Activated naive CD4-positive, alpha-beta T cell treated with anti-CD3 and anti-CD28 coated beads, Interleukin-2, amount 50 U/mL, for 72 hours (primary cell): ENCODE measurements around the gene TJP3. TPM values are rescaled to one million over a fixed set of nuclear protein-coding genes. Genes with fewer than 3 reads are reported as not detected.
A peak's percentile ranks its signal among the peaks of the same experiment; 100 is the strongest.

ENCODE experiments used
- ATAC-seq, 2 donors: fragments of 150-1000 bp; cut with Tn5 transposase; 2 replicates each; pipeline ENCODE4 v1.10.0; 2021; ENCODE audit warnings: mild to moderate bottlenecking in 2 of 2, moderate library complexity in 2 of 2
- DNase-seq, 2 donors: peaks; one replicate each; pipeline ENCODE4 v3.0.0; 2021 to 2022; ENCODE audit warnings: low spot score in 2 of 2
- H3K27ac Mint-ChIP-seq, 2 donors: one replicate each; pipeline ENCODE4 v1.8.0; 2022; ENCODE audit warnings: mild to moderate bottlenecking in 2 of 2, mixed read lengths in 2 of 2
- H3K36me3 Mint-ChIP-seq, 2 donors: one replicate each; pipeline ENCODE4 v1.8.0; 2022; ENCODE audit warnings: mixed read lengths in 2 of 2
- H3K9me3 Mint-ChIP-seq, 2 donors: one replicate each; pipeline ENCODE4 v1.8.0; 2022; ENCODE audit warnings: mixed read lengths in 2 of 2
- total RNA-seq, 2 donors: library from RNA; stranded (reverse); gene quantifications; one replicate each; pipeline ENCODE4 v1.2.3, GENCODE V29; 2022

Gene TJP3
- total RNA-seq, 2 donors from 2014 or later, result 2.6 to 6.3 TPM

- no peak for ATAC-seq
- H3K27ac Mint-ChIP-seq, result no peak overlapping the region
- H3K9me3 Mint-ChIP-seq, result no peaks in the 10 kb centered on the region
Measured at GRCh38 chr19:3669082-3669946, 38.9 kb upstream of the TJP3 start.

DNA sequence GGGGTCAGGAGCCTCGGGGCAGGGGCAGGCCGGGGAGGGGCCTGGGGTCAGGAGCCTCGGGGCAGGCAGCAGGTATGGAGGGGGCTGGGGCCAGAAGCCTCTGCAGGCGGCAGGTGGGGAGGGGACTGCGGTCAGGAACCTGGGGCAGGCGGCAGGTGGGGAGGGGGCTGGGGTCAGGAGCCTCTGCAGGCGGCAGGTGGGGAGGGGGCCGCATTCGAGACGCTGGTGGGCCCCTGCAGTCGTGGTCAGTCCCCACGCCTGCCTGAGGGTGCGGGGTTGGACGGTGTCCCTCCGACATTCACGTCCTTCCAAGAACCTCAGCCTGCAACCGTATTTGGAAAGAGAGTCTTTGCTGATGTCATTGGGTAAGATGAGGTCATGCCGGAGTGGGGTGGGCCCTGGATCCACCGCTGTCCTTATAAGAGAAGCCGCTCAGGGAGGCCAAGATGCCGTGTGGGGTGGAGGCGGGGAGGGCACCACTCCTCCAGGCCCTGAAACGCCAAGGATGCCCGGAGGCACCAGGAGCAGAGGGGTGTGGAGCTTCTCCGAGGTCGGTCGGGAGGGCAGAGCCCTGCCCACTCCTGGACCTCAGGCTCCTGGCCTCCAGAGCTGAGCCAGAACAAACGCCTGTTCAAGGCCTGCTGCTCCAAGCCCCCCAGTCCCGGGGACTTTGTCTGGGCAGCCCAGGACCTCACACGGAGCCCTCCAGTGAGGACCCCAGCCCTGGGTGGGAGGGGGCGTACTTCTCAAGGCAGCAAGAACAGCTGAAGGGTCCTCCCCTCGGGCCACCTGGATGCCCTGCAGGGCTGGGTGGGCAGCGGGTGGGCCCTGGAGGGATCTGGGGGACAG is 38.0 kb upstream of the TJP3 start:
- no peak for DNase-seq
- no peaks in the 10 kb centered on the region for H3K36me3 Mint-ChIP-seq
- peak overlapping the region; percentile 73 to 82 for H3K27ac Mint-ChIP-seq
- H3K9me3 Mint-ChIP-seq, result no peaks in the 10 kb centered on the region
- ATAC-seq, result no peak

More at GRCh38 chr19:3669082-3669946, 38.9 kb upstream of the TJP3 start:
- H3K36me3 Mint-ChIP-seq, result no peaks in the 10 kb centered on the region
- DNase-seq, result no peak

GRCh38 chr19:3670796-3671679 is 37.1 kb upstream of the TJP3 start:
- ATAC-seq, result peak; percentile 48 to 74
- Mint-ChIP-seq H3K36me3 (no peaks in the 10 kb centered on the region), H3K27ac (peak overlapping the region; percentile 73 to 82), H3K9me3 (no peaks in the 10 kb centered on the region)
- peak in 1 of 2 donors; percentile 77 for DNase-seq

DNA sequence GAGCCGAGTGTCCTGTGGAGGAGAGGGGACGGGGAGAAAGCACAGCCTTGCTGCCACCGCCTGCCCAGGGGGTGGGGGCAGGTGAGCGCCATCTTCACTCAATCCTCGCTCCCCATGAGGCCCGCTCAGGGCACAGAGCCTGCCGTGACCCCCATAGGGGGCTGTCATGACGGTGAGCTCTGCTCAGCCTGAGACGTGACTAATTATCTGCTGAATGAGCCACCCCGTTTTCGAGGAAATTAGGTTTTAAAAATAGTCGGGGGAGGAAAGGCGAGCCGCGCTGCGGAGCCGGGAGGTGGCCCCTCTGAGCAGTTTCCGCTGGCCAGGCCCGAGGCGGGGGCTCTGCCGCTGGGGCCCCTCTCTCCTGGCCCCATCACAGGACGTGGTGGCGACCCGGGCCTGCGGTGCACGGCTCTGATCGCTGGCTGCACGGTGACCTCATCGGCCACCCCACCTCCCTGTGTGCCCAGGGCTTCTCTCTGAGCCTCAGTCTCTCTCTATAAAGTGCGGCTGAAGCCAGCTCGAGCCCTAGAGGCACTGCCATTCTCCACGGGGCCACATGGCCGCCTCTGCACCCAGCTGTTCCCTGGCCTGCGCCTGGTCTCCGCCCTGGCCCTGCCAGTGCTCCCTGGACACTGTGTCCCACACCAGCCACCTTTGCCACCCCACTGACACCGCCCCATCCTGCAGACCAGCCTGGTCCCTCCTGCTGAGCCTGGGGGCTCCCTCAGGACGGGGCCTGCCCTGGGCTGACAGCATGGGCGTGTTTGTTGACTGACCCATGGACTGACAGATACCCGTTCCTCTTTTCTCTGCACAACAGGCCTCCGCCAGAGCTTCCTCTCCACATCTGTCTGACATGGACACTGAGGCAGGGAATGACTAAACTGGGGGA is 36.3 kb upstream of the TJP3 start:
- Mint-ChIP-seq H3K27ac (peak overlapping the region; percentile 65 to 82), H3K9me3 (no peaks in the 10 kb centered on the region), H3K36me3 (no peaks in the 10 kb centered on the region)
- DNase-seq (no peak), ATAC-seq (peak; percentile 62 to 69)

DNA sequence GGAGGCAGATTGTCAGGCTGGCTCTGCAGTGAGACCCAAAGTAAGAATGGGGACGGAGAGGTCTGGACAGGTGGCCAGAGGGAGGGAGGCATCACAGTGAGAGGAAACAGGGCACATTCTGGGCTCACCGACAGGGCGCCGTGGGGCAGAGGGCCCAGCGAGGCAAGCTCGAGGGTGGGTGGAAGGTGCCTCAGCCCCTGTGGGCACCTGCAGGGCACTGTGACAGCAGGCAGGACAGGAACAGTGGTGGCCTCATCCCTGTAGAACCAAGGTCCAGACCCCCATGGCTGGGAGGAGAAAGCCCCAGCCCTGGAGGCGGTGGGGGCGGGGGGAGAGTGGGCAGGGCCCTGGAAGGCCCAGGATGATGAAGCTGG is 35.6 kb upstream of the TJP3 start:
- Mint-ChIP-seq H3K36me3 (no peaks in the 10 kb centered on the region), H3K9me3 (no peaks in the 10 kb centered on the region)

GRCh38 chr19:3672993-3673392 is 35.2 kb upstream of the TJP3 start:
- Mint-ChIP-seq H3K9me3 (no peaks in the 10 kb centered on the region), H3K27ac (peak overlapping the region; percentile 39 to 84), H3K36me3 (no peaks in the 10 kb centered on the region)
- ATAC-seq (no peak), DNase-seq (no peak)

More for the DNA sequence above, 35.6 kb upstream of the TJP3 start:
- peak overlapping the region in 1 of 2 donors; percentile 82 for H3K27ac Mint-ChIP-seq
- ATAC-seq (no peak), DNase-seq (no peak)

GRCh38 chr19:3673506-3674439 is 34.4 kb upstream of the TJP3 start:
- DNase-seq, result no peak
- no peaks in the 10 kb centered on the region for H3K9me3 Mint-ChIP-seq
- peak overlapping the region in 1 of 2 donors; percentile 39 for H3K27ac Mint-ChIP-seq
- no peak for ATAC-seq
- no peaks in the 10 kb centered on the region for H3K36me3 Mint-ChIP-seq

- Mint-ChIP-seq H3K9me3 (no peaks in the 10 kb centered on the region), H3K27ac (no peak overlapping the region), H3K36me3 (no peaks in the 10 kb centered on the region)
- no peak for DNase-seq
- no peak for ATAC-seq
Measured at GRCh38 chr19:3674784-3675543, 33.2 kb upstream of the TJP3 start.

- no peak for DNase-seq
- no peak overlapping the region for H3K27ac Mint-ChIP-seq
- no peak for ATAC-seq
Measured at GRCh38 chr19:3678188-3678587, 30.0 kb upstream of the TJP3 start.

DNA sequence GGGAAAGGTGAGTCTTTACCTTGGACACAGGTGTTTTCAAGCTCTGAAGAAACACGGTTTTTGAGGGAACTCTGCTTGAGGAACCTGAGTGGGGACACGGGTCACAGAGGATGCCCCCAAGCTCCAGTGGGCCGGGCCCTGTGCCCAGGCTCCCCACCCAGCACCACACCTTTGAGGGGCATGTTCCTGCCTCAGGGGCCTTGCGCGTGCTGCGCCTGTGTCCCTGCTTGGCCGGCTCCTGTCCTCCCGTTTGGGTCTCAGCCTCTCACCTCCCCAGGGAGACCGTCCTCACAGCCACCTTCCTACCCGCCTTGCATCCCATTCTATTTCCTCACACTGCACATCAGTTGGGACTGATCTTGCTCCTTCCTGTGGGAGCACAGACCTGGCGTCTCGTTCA is 29.0 kb upstream of the TJP3 start:
- DNase-seq, result no peak
- H3K27ac Mint-ChIP-seq, result no peak overlapping the region
- no peaks in the 10 kb centered on the region for H3K9me3 Mint-ChIP-seq
- peaks cover 0 to 11% of the 10 kb centered on the region in 2 donors for H3K36me3 Mint-ChIP-seq
- no peak for ATAC-seq

More at GRCh38 chr19:3678188-3678587, 30.0 kb upstream of the TJP3 start:
- no peaks in the 10 kb centered on the region for H3K9me3 Mint-ChIP-seq
- peaks cover 0 to 1% of the 10 kb centered on the region in 2 donors for H3K36me3 Mint-ChIP-seq

GRCh38 chr19:3679581-3679980 is 28.6 kb upstream of the TJP3 start:
- Mint-ChIP-seq H3K27ac (no peak overlapping the region), H3K36me3 (peaks cover 0 to 15% of the 10 kb centered on the region in 2 donors), H3K9me3 (no peaks in the 10 kb centered on the region)
- no peak for DNase-seq
- no peak for ATAC-seq

DNA sequence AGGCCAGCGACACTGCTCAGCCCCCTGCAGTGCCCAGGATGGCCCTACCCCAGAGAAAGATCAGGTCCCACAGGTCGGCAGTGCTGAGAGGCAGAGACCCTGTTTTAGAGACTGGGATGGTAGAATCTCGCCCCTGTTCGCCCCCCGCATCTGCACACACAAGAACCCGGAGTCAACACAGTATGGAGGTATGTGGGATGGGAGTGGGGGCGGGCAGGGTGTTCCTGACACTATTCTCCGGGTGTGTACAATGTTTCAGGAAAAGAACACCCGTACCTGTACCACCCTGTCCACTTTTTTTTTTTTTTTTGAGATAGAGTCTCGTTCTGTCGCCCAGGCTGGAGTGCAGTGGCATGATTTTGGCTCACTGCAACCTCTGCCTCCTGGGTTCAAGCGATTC is 27.2 kb upstream of the TJP3 start:
- H3K27ac Mint-ChIP-seq, result no peak overlapping the region
- ATAC-seq (no peak), DNase-seq (no peak)
- peaks cover 0 to 21% of the 10 kb centered on the region in 2 donors for H3K36me3 Mint-ChIP-seq
- no peaks in the 10 kb centered on the region for H3K9me3 Mint-ChIP-seq

- no peak for ATAC-seq
- DNase-seq, result no peak
- Mint-ChIP-seq H3K36me3 (peaks cover 0 to 21% of the 10 kb centered on the region in 2 donors), H3K27ac (no peak overlapping the region), H3K9me3 (no peaks in the 10 kb centered on the region)
Measured at GRCh38 chr19:3682286-3682685, 25.9 kb upstream of the TJP3 start.

DNA sequence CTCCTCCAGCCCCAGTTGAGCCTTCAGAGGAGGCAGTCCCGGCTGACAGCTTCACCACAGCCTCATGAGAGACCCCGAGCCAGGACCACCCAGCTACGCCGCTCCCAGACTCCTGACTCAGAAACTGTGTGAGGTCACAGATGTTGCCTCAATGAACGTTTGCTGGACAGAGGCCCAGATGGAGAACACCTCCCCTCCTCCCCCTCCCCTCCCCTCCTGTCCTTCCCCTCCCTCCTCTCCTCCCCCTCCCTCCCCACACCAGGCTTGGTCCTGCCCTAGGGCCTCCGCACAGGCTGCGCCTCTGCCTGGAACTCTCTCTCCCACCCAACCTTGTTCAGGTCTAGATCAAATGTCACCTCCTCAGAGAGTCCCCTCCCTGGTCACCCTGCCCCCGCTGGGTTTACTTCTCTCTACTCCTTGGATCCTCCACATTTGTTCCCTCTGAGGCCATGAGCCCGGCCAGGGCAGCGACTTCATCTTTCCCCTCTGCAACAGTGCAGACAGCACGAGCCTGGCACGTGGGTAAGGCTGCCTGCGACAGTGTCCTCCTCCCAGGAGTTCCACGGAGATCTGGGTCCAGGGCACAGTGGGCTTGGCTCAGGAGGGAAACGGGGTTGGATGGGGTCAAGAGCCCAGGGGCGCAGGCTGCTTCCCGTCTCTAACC is 25.3 kb upstream of the TJP3 start:
- H3K9me3 Mint-ChIP-seq, result no peaks in the 10 kb centered on the region
- no peak for DNase-seq
- H3K36me3 Mint-ChIP-seq, result peaks cover 0 to 21% of the 10 kb centered on the region in 2 donors
- no peak overlapping the region for H3K27ac Mint-ChIP-seq
- ATAC-seq, result no peak
